Measurements from ENCODE around the gene ZNF428. TPM values are rescaled to one million over a fixed set of nuclear protein-coding genes. Genes with fewer than 3 reads are reported as not detected.
"Not testable (repeated sequence)": the region's sequence is repeated elsewhere in the genome, so short reads cannot be mapped to it uniquely, and the experiment has no call there.

ZNF428 gene
- total and polyA plus RNA-seq, 2 experiments from 2014 or later: 40.2 to 74.9 TPM

- 81% methylated on average over 13 of the region's 13 CpGs for WGBS (ENCODE audit: low lambda C conversion rate, missing lambda C conversion rate)
- H3K9me3 ChIP-seq (ENCODE audit: low read depth): no peaks in the 10 kb centered on the region
- no peak overlapping the region for H3K27ac ChIP-seq
- H3K27me3 ChIP-seq: no peaks in the 10 kb centered on the region
- H3K4me2 ChIP-seq: peak overlapping the region; percentile 85
- DNase-seq (ENCODE audit: low spot score): no peak
- H3K9me2 ChIP-seq (replicated peaks; ENCODE audit: insufficient read depth): no peaks in the 10 kb centered on the region
- no peaks in the 10 kb centered on the region for H3K79me2 ChIP-seq
- H2AFZ ChIP-seq: no peak overlapping the region
- TF ChIP-seq CTCF (IDR thresholded peaks at IDR 0.05; ENCODE audit: poor library complexity) (no peak), EZH2 (IDR thresholded peaks at IDR 0.05; ENCODE audit: borderline replicate concordance) (no peak), EZH2phosphoT487 (IDR thresholded peaks at IDR 0.05; ENCODE audit: low read depth, severe bottlenecking, unreplicated experiment) (no peak)
- no peak overlapping the region for H3K4me3 ChIP-seq
- H4K20me1 ChIP-seq (ENCODE audit: insufficient read depth, poor library complexity, severe bottlenecking): no peaks in the 10 kb centered on the region
- H3K36me3 ChIP-seq (replicated peaks; ENCODE audit: insufficient read depth, low read depth): no peaks in the 10 kb centered on the region
- H3K4me1 ChIP-seq (ENCODE audit: insufficient read depth): peaks cover 26% of the 10 kb centered on the region
Measured at GRCh38 chr19:43638214-43638994, 19.0 kb upstream of the ZNF428 start.

GRCh38 chr19:43636121-43636683 lies 16.8 kb upstream of the ZNF428 start:
- Histone ChIP-seq H3K79me2 (no peaks in the 10 kb centered on the region), H3K4me1 (ENCODE audit: insufficient read depth) (peaks cover 26% of the 10 kb centered on the region), H3K36me3 (replicated peaks; ENCODE audit: insufficient read depth, low read depth) (no peaks in the 10 kb centered on the region), H3K4me3 (no peak overlapping the region), H3K9me2 (replicated peaks; ENCODE audit: insufficient read depth) (no peaks in the 10 kb centered on the region), H4K20me1 (ENCODE audit: insufficient read depth, poor library complexity, severe bottlenecking) (no peaks in the 10 kb centered on the region), H2AFZ (no peak overlapping the region), H3K27ac (no peak overlapping the region), H3K9me3 (ENCODE audit: low read depth) (no peaks in the 10 kb centered on the region), H3K27me3 (no peaks in the 10 kb centered on the region), H3K4me2 (no peak overlapping the region)
- 83% methylated on average over 14 of the region's 14 CpGs for WGBS (ENCODE audit: low lambda C conversion rate, missing lambda C conversion rate)
- no peak for TF ChIP-seq EZH2phosphoT487 (IDR thresholded peaks at IDR 0.05; ENCODE audit: low read depth, severe bottlenecking, unreplicated experiment)
- TF ChIP-seq EZH2 (IDR thresholded peaks at IDR 0.05; ENCODE audit: borderline replicate concordance): no peak
- no peak for TF ChIP-seq CTCF (IDR thresholded peaks at IDR 0.05; ENCODE audit: poor library complexity)
- DNase-seq (ENCODE audit: low spot score): no peak

- not testable (repeated sequence) for H3K9me3 ChIP-seq (ENCODE audit: low read depth); H3K36me3 ChIP-seq (replicated peaks; ENCODE audit: insufficient read depth, low read depth); H3K79me2 ChIP-seq; H3K9me2 ChIP-seq (replicated peaks; ENCODE audit: insufficient read depth); DNase-seq (ENCODE audit: low spot score); H4K20me1 ChIP-seq (ENCODE audit: insufficient read depth, poor library complexity, severe bottlenecking); H3K27me3 ChIP-seq
- Histone ChIP-seq H2AFZ (peak overlapping the region; percentile 73), H3K27ac (peak overlapping the region; percentile 70), H3K4me1 (ENCODE audit: insufficient read depth) (peaks cover 25% of the 10 kb centered on the region), H3K4me2 (peak overlapping the region; percentile 78), H3K4me3 (peak overlapping the region; percentile 30)
- WGBS (ENCODE audit: low lambda C conversion rate, missing lambda C conversion rate): 8% methylated on average over 2 of the region's 2 CpGs
Measured at GRCh38 chr19:43635561-43635940, 16.1 kb upstream of the ZNF428 start.

GRCh38 chr19:43634872-43635560 lies 15.6 kb upstream of the ZNF428 start:
- peak; percentile 63 for DNase-seq (ENCODE audit: low spot score)
- WGBS (ENCODE audit: low lambda C conversion rate, missing lambda C conversion rate): 10% methylated on average over 16 of the region's 17 CpGs
- Histone ChIP-seq H4K20me1 (ENCODE audit: insufficient read depth, poor library complexity, severe bottlenecking) (no peaks in the 10 kb centered on the region), H2AFZ (peak overlapping the region; percentile 73), H3K4me1 (ENCODE audit: insufficient read depth) (peaks cover 19% of the 10 kb centered on the region), H3K27ac (peak overlapping the region; percentile 70), H3K9me3 (ENCODE audit: low read depth) (no peaks in the 10 kb centered on the region), H3K4me2 (peak overlapping the region; percentile 78), H3K27me3 (no peaks in the 10 kb centered on the region), H3K4me3 (peak overlapping the region; percentile 30), H3K36me3 (replicated peaks; ENCODE audit: insufficient read depth, low read depth) (no peaks in the 10 kb centered on the region), H3K9me2 (replicated peaks; ENCODE audit: insufficient read depth) (no peaks in the 10 kb centered on the region), H3K79me2 (no peaks in the 10 kb centered on the region)
- TF ChIP-seq EZH2phosphoT487 (IDR thresholded peaks at IDR 0.05; ENCODE audit: low read depth, severe bottlenecking, unreplicated experiment): no peak
- no peak for TF ChIP-seq CTCF (IDR thresholded peaks at IDR 0.05; ENCODE audit: poor library complexity)
- no peak for TF ChIP-seq EZH2 (IDR thresholded peaks at IDR 0.05; ENCODE audit: borderline replicate concordance)
